Ovary (tissue), 3 donors: Measurements from ENCODE around the gene CYGB.

ENCODE experiments used
- CTCF ChIP-seq, 3 donors: fragments of 450-650 bp in 2 of 3; fragments of 200-600 bp in 1 of 3; IDR thresholded peaks; one replicate each; pipeline versions ENCODE4 v1.5.1 to v1.8.0; 2016 to 2022; ENCODE audit warnings: antibody characterized with exemption in 3 of 3, mild to moderate bottlenecking in 1 of 3
- EP300 ChIP-seq: sonication (generic); formaldehyde crosslinking; IDR thresholded peaks from one replicate; pipeline ENCODE4 v1.6.1; 2017; ENCODE audit warnings: antibody characterized with exemption
- POLR2A ChIP-seq: fragments of 450-650 bp; IDR thresholded peaks from one replicate; pipeline ENCODE4 v1.6.1; 2017; ENCODE audit warnings: antibody characterized with exemption, mild to moderate bottlenecking, moderate library complexity
- donor health status: DM: no; HTN: no; CAD: no.

- TF ChIP-seq CTCF (IDR thresholded peaks at IDR 0.05) = no peak
- no peak for TF ChIP-seq EP300
- no peak for TF ChIP-seq POLR2A
Measured at GRCh38 chr17:76492989-76493501, 44.5 kb downstream of the CYGB start.
